HEK293 (cell line): ENCODE data around the gene SCRN2.

Source experiments
- CTCF ChIP-seq: fragments of 450-650 bp; formaldehyde crosslinking; IDR thresholded peaks from 2 replicates; pipeline ENCODE4 v1.5.1; 2016; ENCODE audit warnings: missing biosample characterization, missing genetic modification characterization
- HIC1 ChIP-seq: fragments of 450-650 bp; formaldehyde crosslinking; IDR thresholded peaks from 2 replicates; pipeline ENCODE4 v1.5.1; 2016; ENCODE audit warnings: missing biosample characterization, missing genetic modification characterization
- REST ChIP-seq: fragments of 450-650 bp; formaldehyde crosslinking; IDR thresholded peaks from 2 replicates; pipeline ENCODE4 v1.5.1; 2016; ENCODE audit warnings: missing biosample characterization, missing genetic modification characterization
- ZBTB44 ChIP-seq: fragments of 450-650 bp; IDR thresholded peaks from 2 replicates; pipeline ENCODE4 v1.5.1; 2018; ENCODE audit warnings: missing biosample characterization, mild to moderate bottlenecking, missing genetic modification characterization
- ZFP3 ChIP-seq: fragments of 450-650 bp; formaldehyde crosslinking; IDR thresholded peaks from 2 replicates; pipeline ENCODE4 v1.5.1; 2016; ENCODE audit warnings: low read depth, missing biosample characterization, missing genetic modification characterization
- ZNF24 ChIP-seq: fragments of 450-650 bp; formaldehyde crosslinking; IDR thresholded peaks from 2 replicates; pipeline ENCODE4 v1.5.1; 2016; ENCODE audit warnings: missing biosample characterization, missing genetic modification characterization
- ZNF398 ChIP-seq: fragments of 450-650 bp; formaldehyde crosslinking; IDR thresholded peaks from 2 replicates; pipeline ENCODE4 v1.5.1; 2017; ENCODE audit warnings: missing biosample characterization, missing genetic modification characterization
- ZSCAN5A ChIP-seq: fragments of 450-650 bp; formaldehyde crosslinking; IDR thresholded peaks from 2 replicates; pipeline ENCODE4 v1.5.1; 2016; ENCODE audit warnings: missing biosample characterization, missing genetic modification characterization

GRCh38 chr17:47844814-47845715, 4.0 kb upstream of the SCRN2 start:
- no peak; the same call in 1 of the 2 replicates for TF ChIP-seq ZNF398 (tag by site-specific recombination)
- no peak for TF ChIP-seq ZSCAN5A (tag by site-specific recombination)
- TF ChIP-seq REST (tag by site-specific recombination): no peak
- TF ChIP-seq ZBTB44: no peak
- no peak for TF ChIP-seq ZNF24 (tag by site-specific recombination)
- TF ChIP-seq CTCF (tag by site-specific recombination): no peak
- TF ChIP-seq ZFP3 (tag by site-specific recombination): no peak
- no peak for TF ChIP-seq HIC1 (tag by site-specific recombination)
